Neuronal stem cell (in vitro differentiated cells): ENCODE measurements around the gene TFB2M. TPM values are rescaled to one million over a fixed set of nuclear protein-coding genes. Genes with fewer than 3 reads are reported as not detected.

Source experiments
- DNase-seq: peaks from one replicate; pipeline ENCODE4 v3.0.0-alpha.2; 2013; ENCODE audit warnings: low spot score
- H2AFZ ChIP-seq: one replicate; pipeline ENCODE4 v1.6.1; 2013; ENCODE audit warnings: mild to moderate bottlenecking, low read length, inconsistent platforms
- H2AK5ac ChIP-seq: 2 replicates; pipeline ENCODE4 v1.6.1; 2013; ENCODE audit warnings: low read depth, mild to moderate bottlenecking, inconsistent platforms, low read length, moderate library complexity, mixed read lengths
- H2BK120ac ChIP-seq: 2 replicates; pipeline ENCODE4 v1.6.1; 2013; ENCODE audit warnings: low read depth, mild to moderate bottlenecking, inconsistent platforms, low read length, moderate library complexity, mixed read lengths
- H2BK12ac ChIP-seq: one replicate; pipeline ENCODE4 v1.6.1; 2013; ENCODE audit warnings: low read length, inconsistent platforms
- H2BK15ac ChIP-seq: 2 replicates; pipeline ENCODE4 v1.6.1; 2013; ENCODE audit warnings: mild to moderate bottlenecking, low read length, inconsistent platforms, mixed read lengths
- H2BK5ac ChIP-seq: one replicate; pipeline ENCODE4 v1.6.1; 2013; ENCODE audit warnings: inconsistent platforms, mild to moderate bottlenecking, low read length, moderate library complexity
- H3K14ac ChIP-seq: one replicate; pipeline ENCODE4 v1.6.1; 2013; ENCODE audit warnings: low read length, inconsistent platforms
- H3K18ac ChIP-seq: 2 replicates; pipeline ENCODE4 v1.6.1; 2013; ENCODE audit warnings: low read length, inconsistent platforms
- H3K23ac ChIP-seq: 2 replicates; pipeline ENCODE4 v1.6.1; 2013; ENCODE audit warnings: low read depth, mild to moderate bottlenecking, mixed read lengths, low read length, inconsistent platforms; ENCODE audit not compliant: poor library complexity
- H3K27ac ChIP-seq: replicated peaks from 3 replicates; pipeline ENCODE4 v1.5.1; 2013; ENCODE audit warnings: low read length, inconsistent platforms
- H3K27me3 ChIP-seq, 3 experiments: 2 replicates each; pipeline ENCODE4 v1.6.1; 2013; ENCODE audit warnings: low read length in 3 of 3, mild to moderate bottlenecking in 2 of 3, inconsistent platforms in 1 of 3, low read depth in 1 of 3, mixed read lengths in 1 of 3, moderate library complexity in 1 of 3; ENCODE audit not compliant: control insufficient read depth in 3 of 3, insufficient read depth in 3 of 3
- H3K36me3 ChIP-seq, 2 donors: replicated peaks in 1 of 2; 2 replicates each; pipeline ENCODE4 v1.6.1; 2013; ENCODE audit warnings: low read length in 2 of 2; ENCODE audit not compliant: control insufficient read depth in 2 of 2, insufficient read depth in 2 of 2
- H3K4ac ChIP-seq: 2 replicates; pipeline ENCODE4 v1.6.1; 2013; ENCODE audit warnings: inconsistent platforms, mild to moderate bottlenecking, low read length, moderate library complexity
- H3K4me1 ChIP-seq, 2 donors: 1 replicate in 1 of 2; 2 replicates in 1 of 2; pipeline ENCODE4 v1.6.1; 2013; ENCODE audit warnings: low read length in 2 of 2, low read depth in 1 of 2; ENCODE audit not compliant: control insufficient read depth in 2 of 2, insufficient read depth in 1 of 2
- H3K4me2 ChIP-seq: one replicate; pipeline ENCODE4 v1.6.1; 2013; ENCODE audit warnings: mild to moderate bottlenecking, low read length, inconsistent platforms; ENCODE audit not compliant: insufficient read depth, poor library complexity, severe bottlenecking
- H3K4me3 ChIP-seq, 2 donors: 2 replicates each; pipeline ENCODE4 v1.5.1; 2013; ENCODE audit warnings: low read length in 2 of 2, mild to moderate bottlenecking in 2 of 2, inconsistent platforms in 1 of 2, moderate library complexity in 1 of 2
- H3K79me1 ChIP-seq: one replicate; pipeline ENCODE4 v1.6.1; 2013; ENCODE audit warnings: low read depth, mild to moderate bottlenecking, inconsistent platforms, low read length, moderate library complexity
- H3K9ac ChIP-seq: one replicate; pipeline ENCODE4 v1.6.1; 2013; ENCODE audit warnings: mild to moderate bottlenecking, low read depth, low read length, inconsistent platforms; ENCODE audit not compliant: poor library complexity
- H3K9me3 ChIP-seq, 2 donors: replicated peaks in 1 of 2; 2 replicates each; pipeline versions ENCODE3 to v1.6.1; 2013; ENCODE audit warnings: low read length in 2 of 2, mild to moderate bottlenecking in 2 of 2, inconsistent platforms in 1 of 2, low read depth in 1 of 2, mixed read lengths in 1 of 2, moderate library complexity in 1 of 2; ENCODE audit not compliant: control insufficient read depth in 2 of 2, insufficient read depth in 1 of 2
- H4K8ac ChIP-seq: one replicate; pipeline ENCODE4 v1.6.1; 2013; ENCODE audit warnings: low read depth, mild to moderate bottlenecking, inconsistent platforms, low read length, moderate library complexity
- H4K91ac ChIP-seq: one replicate; pipeline ENCODE4 v1.6.1; 2013; ENCODE audit warnings: low read length, low read depth, mild to moderate bottlenecking, inconsistent platforms; ENCODE audit not compliant: poor library complexity
- WGBS, 2 donors: extraction: QIAGEN DNeasy Blood & Tissue Kit; methylation state at CpG; one replicate each; pipeline ENCODE4 v1.1.7; 2013; ENCODE audit warnings: missing lambda C conversion rate in 2 of 2, mixed read lengths in 1 of 2; ENCODE audit not compliant: insufficient read length in 2 of 2, insufficient replicate concordance in 1 of 2; ENCODE audit errors: extremely low coverage in 2 of 2; 5-methylcytosine and 5-hydroxymethylcytosine counted together
- polyA plus RNA-seq, 2 experiments: library from polyadenylated mRNA; stranded (reverse); fragments of 200-250 nt; gene quantifications; one replicate each; pipeline ENCODE4 v1.2.3, GENCODE V29; 2013

Gene TFB2M, protein sequence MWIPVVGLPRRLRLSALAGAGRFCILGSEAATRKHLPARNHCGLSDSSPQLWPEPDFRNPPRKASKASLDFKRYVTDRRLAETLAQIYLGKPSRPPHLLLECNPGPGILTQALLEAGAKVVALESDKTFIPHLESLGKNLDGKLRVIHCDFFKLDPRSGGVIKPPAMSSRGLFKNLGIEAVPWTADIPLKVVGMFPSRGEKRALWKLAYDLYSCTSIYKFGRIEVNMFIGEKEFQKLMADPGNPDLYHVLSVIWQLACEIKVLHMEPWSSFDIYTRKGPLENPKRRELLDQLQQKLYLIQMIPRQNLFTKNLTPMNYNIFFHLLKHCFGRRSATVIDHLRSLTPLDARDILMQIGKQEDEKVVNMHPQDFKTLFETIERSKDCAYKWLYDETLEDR
- 10.4 TPM for polyA plus RNA-seq (2013, experiment 1 of 2)
- polyA plus RNA-seq (2013, experiment 2 of 2): 10.6 TPM

DNA sequence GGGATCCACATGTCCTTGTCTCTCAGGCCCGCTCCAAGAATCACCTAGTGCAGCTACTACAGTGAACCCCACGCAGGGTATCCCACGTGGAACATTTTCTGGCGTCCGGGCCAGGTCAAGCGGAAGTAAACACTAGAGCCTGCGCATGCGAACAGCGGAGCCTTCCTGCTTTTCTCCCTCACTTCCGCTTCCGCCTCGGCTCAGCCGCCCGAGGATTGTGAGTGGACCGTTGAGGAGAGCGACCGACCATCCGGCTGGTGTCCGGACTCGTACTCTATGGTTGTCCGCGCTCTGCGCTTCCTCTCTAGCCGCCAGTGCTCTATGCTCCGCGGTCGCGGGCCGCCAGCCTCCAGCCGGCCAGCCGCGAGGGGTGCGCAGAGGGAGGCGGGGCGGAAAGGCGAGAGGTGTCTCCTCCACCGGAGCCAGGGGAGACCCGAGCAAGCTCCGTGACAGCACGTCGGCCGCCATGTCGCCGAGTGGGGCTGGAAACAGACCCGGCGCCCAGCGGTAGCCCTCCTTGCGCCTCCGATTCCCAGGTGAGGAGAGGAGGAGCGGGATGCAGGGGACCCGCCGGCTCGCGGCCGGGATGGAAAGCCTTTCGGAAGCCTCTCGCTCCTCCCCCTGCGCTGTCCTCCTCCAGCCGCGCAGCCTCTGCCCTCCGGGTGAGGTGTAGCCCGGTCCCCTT is at the start of gene TFB2M, which contains the start of gene CNST:
TFB2M (minus strand) TSS at position 134 of the 685 bp plus-strand sequence; CDS start at position 11, 123 bp downstream.
CNST (plus strand) TSS at position 329 of the 685 bp plus-strand sequence. CDS start 25,107 bp downstream, outside the sequence.
- Histone ChIP-seq H3K36me3 (peaks cover 0 to 21% of the 10 kb centered on the region in 2 donors), H3K27ac (peak within 1 kb of the TSS; percentile 91)
- WGBS, 2 donors: no CpG with 5 or more reads among the region's 62 CpGs

GRCh38 chr1:246613096-246613758 is 47.2 kb upstream of the TFB2M start:
- Histone ChIP-seq H4K91ac (no peak overlapping the region), H2AFZ (no peak overlapping the region), H2BK12ac (no peak overlapping the region), H3K27ac (no peak overlapping the region), H2BK120ac (no peak overlapping the region), H3K27me3 (no peaks in the 10 kb centered on the region), H3K79me1 (no peaks in the 10 kb centered on the region), H3K4me2 (no peak overlapping the region), H3K4ac (no peak overlapping the region), H4K8ac (no peak overlapping the region), H3K36me3 (no peaks in the 10 kb centered on the region), H3K23ac (no peak overlapping the region), H3K9ac (no peak overlapping the region), H3K4me1 (peaks cover 0 to 4% of the 10 kb centered on the region in 2 donors), H3K14ac (no peak overlapping the region), H2AK5ac (no peak overlapping the region), H2BK5ac (no peak overlapping the region), H2BK15ac (no peak overlapping the region), H3K4me3 (no peak overlapping the region), H3K18ac (no peak overlapping the region), H3K9me3 (no peaks in the 10 kb centered on the region)
- DNase-seq: no peak
- WGBS, 2 donors: no CpG with 5 or more reads among the region's 6 CpGs

More for the DNA sequence above, at the start of gene TFB2M, which contains the start of gene CNST:
- no peak within 1 kb of the TSS for H2BK12ac ChIP-seq
- peak within 1 kb of the TSS; percentile 91 for H3K9ac ChIP-seq
- no peak within 1 kb of the TSS for H2BK120ac ChIP-seq
- peak within 1 kb of the TSS; percentile 82 for H3K14ac ChIP-seq
- no peak within 1 kb of the TSS for H4K8ac ChIP-seq
- peak within 1 kb of the TSS; percentile 73 for H3K4me2 ChIP-seq
- peak within 1 kb of the TSS; percentile 97 for H2AFZ ChIP-seq
- H2AK5ac ChIP-seq: no peak within 1 kb of the TSS
- no peaks in the 10 kb centered on the region for H3K27me3 ChIP-seq
- H3K4ac ChIP-seq: no peak within 1 kb of the TSS
- H3K18ac ChIP-seq: peak within 1 kb of the TSS; percentile 99
- peak within 1 kb of the TSS; percentile 82 to 97 for H3K4me3 ChIP-seq
- no peaks in the 10 kb centered on the region for H3K9me3 ChIP-seq
- H3K4me1 ChIP-seq: peaks cover 4 to 5% of the 10 kb centered on the region in 2 donors
- DNase-seq: peak; percentile 97
- peak within 1 kb of the TSS; percentile 99 for H2BK5ac ChIP-seq
- H4K91ac ChIP-seq: no peak within 1 kb of the TSS
- H2BK15ac ChIP-seq: peak within 1 kb of the TSS; percentile 64
- no peaks in the 10 kb centered on the region for H3K79me1 ChIP-seq
- peak within 1 kb of the TSS; percentile 100 for H3K23ac ChIP-seq

DNA sequence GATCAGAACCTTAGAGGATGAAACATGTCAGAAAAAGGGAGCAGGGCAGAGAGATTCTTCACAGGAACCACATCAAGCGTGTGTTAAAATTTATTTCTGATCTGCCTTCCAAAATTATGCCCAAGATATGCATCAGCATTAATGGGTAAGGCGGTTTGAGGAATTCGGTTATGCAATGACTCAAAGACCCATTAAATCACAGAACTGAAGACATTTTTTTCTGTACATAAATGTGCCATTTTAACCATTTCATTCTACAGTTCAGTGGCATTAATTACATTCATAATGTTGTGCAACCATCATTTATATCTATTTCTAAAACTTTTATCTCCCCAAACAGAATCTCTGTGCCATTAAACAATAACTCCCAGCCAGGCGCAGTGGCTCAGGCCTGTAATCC is 43.6 kb upstream of the TFB2M start:
- Histone ChIP-seq H3K4me2 (no peak overlapping the region), H2BK15ac (no peak overlapping the region), H3K4me3 (no peak overlapping the region), H3K9me3 (peaks cover 0 to 3% of the 10 kb centered on the region in 2 donors), H3K79me1 (no peaks in the 10 kb centered on the region), H3K14ac (no peak overlapping the region), H4K8ac (no peak overlapping the region), H2BK12ac (no peak overlapping the region), H3K4ac (no peak overlapping the region), H3K36me3 (no peaks in the 10 kb centered on the region), H3K27ac (no peak overlapping the region), H2BK120ac (no peak overlapping the region), H3K9ac (no peak overlapping the region), H3K18ac (no peak overlapping the region), H3K23ac (no peak overlapping the region), H2AK5ac (no peak overlapping the region), H3K27me3 (no peaks in the 10 kb centered on the region), H2BK5ac (no peak overlapping the region), H3K4me1 (peaks cover 0 to 4% of the 10 kb centered on the region in 2 donors), H2AFZ (no peak overlapping the region), H4K91ac (no peak overlapping the region)
- WGBS, 2 donors: no CpG with 5 or more reads among the region's 4 CpGs
- no peak for DNase-seq
